Activated naive CD4-positive, alpha-beta T cell treated with anti-CD3 and anti-CD28 coated beads, Interleukin-2, amount 50 U/mL, for 72 hours (primary cell): Measurements from ENCODE around the gene ARPC1A. TPM values are rescaled to one million over a fixed set of nuclear protein-coding genes. Genes with fewer than 3 reads are reported as not detected.
"Not testable (repeated sequence)": the region's sequence is repeated elsewhere in the genome, so short reads cannot be mapped to it uniquely, and the experiment has no call there.

ENCODE experiments used
- ATAC-seq, 2 donors: fragments of 150-1000 bp; cut with Tn5 transposase; 2 replicates each; pipeline ENCODE4 v1.10.0; 2021; ENCODE audit warnings: mild to moderate bottlenecking in 2 of 2, moderate library complexity in 2 of 2
- DNase-seq, 2 donors: peaks; one replicate each; pipeline ENCODE4 v3.0.0; 2021 to 2022; ENCODE audit warnings: low spot score in 2 of 2
- H3K27ac Mint-ChIP-seq, 2 donors: one replicate each; pipeline ENCODE4 v1.8.0; 2022; ENCODE audit warnings: mild to moderate bottlenecking in 2 of 2, mixed read lengths in 2 of 2
- H3K36me3 Mint-ChIP-seq, 2 donors: one replicate each; pipeline ENCODE4 v1.8.0; 2022; ENCODE audit warnings: mixed read lengths in 2 of 2
- H3K9me3 Mint-ChIP-seq, 2 donors: one replicate each; pipeline ENCODE4 v1.8.0; 2022; ENCODE audit warnings: mixed read lengths in 2 of 2
- total RNA-seq, 2 donors: library from RNA; stranded (reverse); gene quantifications; one replicate each; pipeline ENCODE4 v1.2.3, GENCODE V29; 2022

The ARPC1A gene
- total RNA-seq, 2 donors from 2014 or later: 43.5 to 57.2 TPM

- DNase-seq (no peak), ATAC-seq (no peak)
- Mint-ChIP-seq H3K27ac (peak overlapping the region; percentile 21 to 84), H3K36me3 (peaks cover 9 to 10% of the 10 kb centered on the region in 2 donors), H3K9me3 (no peaks in the 10 kb centered on the region)
These were observed 32.2 kb downstream of the ARPC1A start for GRCh38 chr7:99357701-99358490.

DNA sequence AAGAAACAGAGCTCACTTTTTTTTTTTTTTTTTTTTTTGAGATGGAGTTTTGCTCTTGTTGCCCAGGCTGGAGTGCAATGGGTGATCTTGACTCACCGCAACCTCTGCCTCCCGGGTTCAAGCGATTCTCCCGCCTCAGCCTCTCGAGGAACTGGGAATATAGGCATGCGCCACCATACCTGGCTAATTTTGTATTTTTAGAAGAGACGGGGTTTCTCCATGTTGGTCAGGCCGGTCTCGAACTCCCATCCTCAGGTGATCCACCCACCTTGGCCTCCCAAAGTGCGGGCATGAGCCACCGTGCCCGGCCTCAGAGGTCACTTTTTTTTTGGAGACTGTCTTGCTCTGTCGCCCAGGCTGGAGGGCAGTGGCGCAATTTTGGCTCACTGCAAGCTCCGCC lies 32.8 kb downstream of the ARPC1A start:
- not testable (repeated sequence) for H3K36me3 Mint-ChIP-seq, ATAC-seq

DNA sequence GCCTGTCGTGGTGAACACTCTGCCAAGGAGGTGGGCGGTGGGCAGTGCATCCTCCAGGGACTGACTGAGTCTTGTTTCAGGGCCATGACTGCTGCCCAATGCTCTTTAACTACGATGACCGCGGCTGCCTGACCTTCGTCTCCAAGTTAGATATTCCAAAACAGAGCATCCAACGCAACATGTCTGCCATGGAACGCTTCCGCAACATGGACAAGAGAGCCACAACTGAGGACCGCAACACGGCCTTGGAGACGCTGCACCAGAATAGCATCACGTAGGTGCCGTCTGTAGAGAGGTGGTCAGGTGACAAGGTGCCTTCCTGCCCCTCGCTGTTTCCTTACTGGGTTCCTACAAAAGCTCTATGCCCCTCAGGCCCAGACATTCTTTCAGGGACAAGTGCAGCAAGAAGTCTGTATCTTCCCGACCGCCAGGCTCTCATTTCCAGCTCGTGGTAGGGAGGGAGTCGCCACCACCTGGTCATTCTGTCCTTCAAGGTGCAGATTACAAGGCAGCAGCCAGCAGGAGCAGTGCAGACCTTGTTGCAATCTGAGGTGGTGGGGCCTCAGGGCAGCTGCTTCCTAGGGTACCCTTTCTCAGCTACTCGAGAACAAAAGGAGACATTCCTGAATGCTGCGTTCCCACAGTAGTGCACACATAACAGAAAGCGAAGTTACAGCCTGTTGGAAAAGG lies 33.9 kb downstream of the ARPC1A start:
- no peak for ATAC-seq
- H3K36me3 Mint-ChIP-seq: peaks cover 9 to 10% of the 10 kb centered on the region in 2 donors

More for the DNA sequence above, 32.8 kb downstream of the ARPC1A start:
- not testable (repeated sequence) for DNase-seq, H3K9me3 Mint-ChIP-seq
- peak overlapping the region in 1 of 2 donors; percentile 21 for H3K27ac Mint-ChIP-seq

DNA sequence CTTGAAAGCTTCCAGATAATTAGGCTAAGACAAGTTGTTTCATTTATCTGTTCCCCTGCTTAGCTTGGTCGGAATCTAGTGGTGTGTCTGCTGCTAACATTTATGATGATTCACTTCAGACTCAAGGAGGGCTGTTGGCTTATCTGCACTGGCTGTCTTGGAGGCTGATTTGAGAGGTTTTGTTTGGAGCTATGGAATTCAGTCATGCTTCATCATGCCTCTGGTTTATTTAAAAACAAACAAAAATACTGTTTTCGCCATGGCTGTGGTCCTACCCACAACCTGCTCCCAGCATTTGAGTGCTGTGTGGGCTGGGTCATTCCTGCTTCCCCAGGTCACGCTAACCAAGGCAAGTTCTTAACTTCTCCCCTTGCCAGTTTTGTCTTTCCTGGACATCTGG lies 37.1 kb downstream of the ARPC1A start:
- ATAC-seq: no peak
- Mint-ChIP-seq H3K36me3 (peaks cover 14 to 20% of the 10 kb centered on the region in 2 donors), H3K27ac (peak overlapping the region in 1 of 2 donors; percentile 50), H3K9me3 (no peaks in the 10 kb centered on the region)
- DNase-seq: no peak

More for the DNA sequence above, 33.9 kb downstream of the ARPC1A start:
- DNase-seq: no peak
- Mint-ChIP-seq H3K27ac (peak overlapping the region in 1 of 2 donors; percentile 14), H3K9me3 (no peaks in the 10 kb centered on the region)

DNA sequence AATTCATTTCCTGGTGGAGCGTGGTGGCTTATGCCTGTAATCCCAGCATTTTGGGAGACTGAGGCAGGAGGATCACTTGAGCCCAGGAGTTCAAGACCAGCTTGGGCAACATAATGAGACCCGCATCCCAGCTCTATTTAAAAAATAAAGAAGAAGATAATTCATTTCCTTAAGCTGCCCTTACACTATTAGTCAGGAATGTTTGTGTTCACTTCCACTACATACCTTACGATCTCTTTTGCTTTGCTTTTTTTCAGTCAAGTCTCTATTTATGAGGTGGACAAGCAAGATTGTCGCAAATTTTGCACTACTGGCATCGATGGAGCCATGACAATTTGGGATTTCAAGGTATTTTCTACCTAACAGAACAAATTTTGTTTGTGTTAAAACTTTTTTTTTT lies 37.6 kb downstream of the ARPC1A start:
- DNase-seq (no peak), ATAC-seq (no peak)
- Mint-ChIP-seq H3K9me3 (no peaks in the 10 kb centered on the region), H3K27ac (no peak overlapping the region), H3K36me3 (peaks cover 10 to 19% of the 10 kb centered on the region in 2 donors)

DNA sequence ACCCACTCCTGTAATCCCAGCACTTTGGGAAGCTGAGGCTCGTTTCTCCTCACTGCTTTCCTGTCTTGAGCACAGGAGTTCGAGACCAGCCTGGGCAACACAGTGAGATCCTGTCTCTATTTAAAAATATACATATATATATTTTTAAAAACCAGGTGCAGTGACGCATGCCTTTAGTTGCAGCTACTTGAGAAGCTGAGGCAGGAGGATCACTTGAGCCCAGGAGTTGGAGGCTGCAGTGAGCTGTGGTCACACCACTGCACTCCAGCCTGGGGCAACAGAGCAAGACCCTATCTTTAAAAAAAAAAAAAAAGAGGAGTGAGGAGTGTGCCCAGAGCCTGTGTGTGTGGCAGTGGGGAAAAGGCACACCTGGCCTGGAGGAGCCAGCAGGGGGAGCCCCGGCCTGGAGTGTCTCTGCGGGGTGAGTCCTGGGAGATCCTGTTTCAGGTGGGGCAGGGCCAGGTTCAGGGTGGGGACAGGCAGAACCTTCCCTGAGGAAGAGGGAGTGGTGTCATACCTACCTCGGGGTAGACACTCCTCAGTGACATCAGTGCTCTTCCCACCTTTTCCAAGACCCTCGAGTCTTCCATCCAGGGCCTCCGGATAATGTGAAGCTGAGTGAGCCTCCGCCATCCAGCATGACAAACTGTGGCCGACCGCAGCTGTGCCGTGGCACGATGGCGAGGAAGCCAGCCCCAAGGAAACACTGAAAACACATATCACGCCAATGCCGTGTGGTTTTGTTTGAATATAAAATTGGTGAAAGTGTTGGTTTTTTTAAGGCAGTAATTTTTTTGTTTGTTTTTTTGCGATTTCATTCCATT lies 39.8 kb downstream of the ARPC1A start:
- peak; percentile 77 to 82 for ATAC-seq
- Mint-ChIP-seq H3K9me3 (no peaks in the 10 kb centered on the region), H3K27ac (no peak overlapping the region), H3K36me3 (peaks cover 5 to 14% of the 10 kb centered on the region in 2 donors)
- DNase-seq: peak in 1 of 2 donors; percentile 59

GRCh38 chr7:99366646-99367045 lies 40.9 kb downstream of the ARPC1A start:
- H3K9me3 Mint-ChIP-seq: no peaks in the 10 kb centered on the region
- peaks cover 5 to 14% of the 10 kb centered on the region in 2 donors for H3K36me3 Mint-ChIP-seq
- H3K27ac Mint-ChIP-seq: no peak overlapping the region
- ATAC-seq (no peak), DNase-seq (no peak)

DNA sequence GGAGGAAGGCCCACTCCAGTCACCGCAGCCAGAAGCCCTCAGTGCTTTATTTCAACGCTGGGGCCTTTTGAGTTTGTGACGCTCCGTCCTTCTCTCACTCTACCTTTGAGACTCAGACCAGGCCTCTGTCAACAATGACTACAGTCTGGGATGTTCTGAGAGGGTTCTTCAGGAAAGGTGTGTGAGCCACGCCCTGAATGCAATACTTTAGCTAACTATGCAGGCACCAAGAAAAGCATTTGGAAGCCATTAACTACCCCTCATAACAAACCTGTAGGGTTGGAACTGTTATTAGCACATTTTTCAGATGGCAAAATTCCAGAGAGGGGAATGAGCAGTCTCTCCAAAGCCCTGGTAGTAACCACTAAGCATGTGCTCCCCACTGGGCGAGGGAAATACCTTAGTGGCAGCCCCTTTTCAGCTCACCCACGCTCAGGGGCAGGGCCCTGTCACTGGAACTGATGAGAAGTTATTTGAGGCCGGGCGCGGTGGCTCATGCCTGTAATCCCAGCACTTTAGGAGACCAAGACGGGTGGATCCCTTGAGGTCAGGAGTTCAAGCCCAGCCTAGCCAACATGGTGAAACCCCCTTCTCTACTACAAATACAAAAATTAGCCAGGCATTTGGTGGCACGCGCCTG lies 43.2 kb downstream of the ARPC1A start:
- Mint-ChIP-seq H3K9me3 (no peaks in the 10 kb centered on the region), H3K27ac (peak overlapping the region in 1 of 2 donors; percentile 68), H3K36me3 (peaks cover 5 to 14% of the 10 kb centered on the region in 2 donors)
- no peak for DNase-seq
- no peak for ATAC-seq

- ATAC-seq (no peak), DNase-seq (no peak)
- Mint-ChIP-seq H3K9me3 (no peaks in the 10 kb centered on the region), H3K36me3 (peaks cover 5 to 14% of the 10 kb centered on the region in 2 donors), H3K27ac (peak overlapping the region; percentile 46 to 81)
These were observed 44.2 kb downstream of the ARPC1A start for GRCh38 chr7:99369767-99370391.

DNA sequence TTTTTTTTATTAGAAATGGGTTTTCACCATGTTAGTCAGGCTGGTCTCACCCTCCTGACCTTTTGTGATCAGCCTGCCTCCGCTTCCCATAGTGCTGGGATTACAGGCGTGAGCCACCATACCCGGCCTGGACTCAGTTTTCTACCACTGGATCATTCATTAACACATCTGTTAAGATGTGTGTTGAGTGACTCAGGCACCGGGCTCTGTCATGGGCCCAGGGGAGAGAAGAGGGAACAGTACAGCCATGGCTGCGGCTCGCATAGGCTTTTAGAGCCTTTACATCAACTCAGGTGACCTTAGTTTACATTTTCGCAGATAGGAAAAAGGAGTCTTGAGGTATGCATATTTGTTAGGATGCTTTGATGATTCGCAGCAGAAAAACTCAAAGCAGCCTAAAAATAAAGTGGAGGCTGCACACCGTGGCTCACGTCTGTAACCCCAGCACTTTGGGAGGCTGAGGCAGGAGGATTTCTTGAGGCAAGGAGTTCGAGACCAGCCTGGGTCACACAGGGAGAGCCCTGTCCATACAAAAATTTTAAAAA lies 45.8 kb downstream of the ARPC1A start:
- H3K36me3 Mint-ChIP-seq: peaks cover 0 to 5% of the 10 kb centered on the region in 2 donors
- no peak for DNase-seq
- no peak for ATAC-seq
- H3K9me3 Mint-ChIP-seq: no peaks in the 10 kb centered on the region
- H3K27ac Mint-ChIP-seq: no peak overlapping the region

GRCh38 chr7:99372275-99373090 lies 46.8 kb downstream of the ARPC1A start:
- no peaks in the 10 kb centered on the region for H3K9me3 Mint-ChIP-seq
- peaks cover 0 to 2% of the 10 kb centered on the region in 2 donors for H3K36me3 Mint-ChIP-seq
- DNase-seq: no peak
- no peak for ATAC-seq
- peak overlapping the region; percentile 13 to 85 for H3K27ac Mint-ChIP-seq

- ATAC-seq: no peak
These were observed 47.7 kb downstream of the ARPC1A start for GRCh38 chr7:99373091-99374066.

DNA sequence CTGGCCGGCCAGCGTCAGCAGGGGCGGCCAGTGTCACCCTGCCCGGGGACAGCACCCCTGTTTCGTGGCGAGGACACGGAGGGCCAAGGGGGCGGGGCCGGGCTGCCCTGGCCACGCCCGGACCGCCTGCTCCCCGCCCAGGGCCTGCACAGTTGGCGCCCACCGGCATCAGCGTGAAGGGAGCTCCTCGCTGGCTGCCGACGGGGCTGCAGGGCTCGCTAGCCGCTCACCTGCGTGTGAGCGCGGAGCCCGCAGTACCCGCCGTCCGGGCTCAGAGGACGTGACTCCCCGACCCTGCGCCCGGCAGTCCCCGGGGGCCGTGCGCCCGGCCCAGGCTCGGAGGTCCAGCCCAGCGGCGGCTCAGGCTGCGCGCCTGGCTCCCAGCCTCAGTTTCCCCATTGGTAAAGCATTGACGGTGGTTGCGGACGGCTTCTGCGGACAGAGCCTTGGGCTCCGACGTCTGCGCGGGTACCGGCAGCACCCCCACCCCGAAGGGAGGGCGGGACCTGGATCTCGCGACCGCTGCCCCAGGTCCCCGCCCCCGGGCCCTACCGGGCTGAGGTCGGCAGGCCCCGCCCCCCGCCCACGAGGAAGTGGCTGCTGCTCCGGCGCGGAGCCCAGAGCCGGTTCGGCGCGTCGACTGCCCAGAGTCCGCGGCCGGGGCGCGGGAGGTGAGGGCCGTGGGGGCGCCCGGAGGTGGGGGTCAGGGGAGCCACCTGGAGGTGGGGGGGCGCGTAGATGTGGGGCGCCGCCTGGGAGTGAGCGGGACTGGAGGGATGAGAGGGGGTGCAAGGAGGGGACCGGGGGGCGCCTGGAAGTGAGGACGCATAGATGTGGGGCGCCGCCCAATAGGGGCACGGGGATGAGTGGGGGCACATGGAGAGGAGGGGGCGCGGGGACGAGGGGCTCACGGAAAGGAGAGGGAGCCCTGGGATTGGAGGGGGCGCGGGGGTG lies 48.7 kb downstream of the ARPC1A start, which contains the start of gene ARPC1B:
Gene ARPC1B (plus strand): TSS at position 620 of the 954 bp plus-strand sequence. CDS start 10,985 bp downstream, outside the sequence.
- DNase-seq: peak; percentile 80 to 87
- Mint-ChIP-seq H3K27ac (peak within 1 kb of the TSS; percentile 72 to 85), H3K36me3 (peaks cover 0 to 15% of the 10 kb centered on the region in 2 donors), H3K9me3 (no peaks in the 10 kb centered on the region)
- peak; percentile 76 to 82 for ATAC-seq

More at GRCh38 chr7:99373091-99374066, 47.7 kb downstream of the ARPC1A start:
- Mint-ChIP-seq H3K27ac (peak overlapping the region; percentile 44 to 85), H3K36me3 (peaks cover 0 to 9% of the 10 kb centered on the region in 2 donors), H3K9me3 (no peaks in the 10 kb centered on the region)
- no peak for DNase-seq
